Measurements from ENCODE around the gene RAB21. TPM values are rescaled to one million over a fixed set of nuclear protein-coding genes. Genes with fewer than 3 reads are reported as not detected.

The RAB21 gene
- total RNA-seq, 1 experiment from 2014 or later = 34.5 TPM

- Histone ChIP-seq H3K9me3 (replicated peaks) (peaks cover 10% of the 10 kb centered on the region), H3K4me1 (no peaks in the 10 kb centered on the region), H3K4me3 (no peak overlapping the region), H3K36me3 (peaks cover 14% of the 10 kb centered on the region), H3K27ac (no peak overlapping the region), H3K27me3 (no peaks in the 10 kb centered on the region)
- no peak for DNase-seq
Measured at GRCh38 chr12:71764587-71765321, 10.1 kb downstream of the RAB21 start.

- Histone ChIP-seq H3K27ac (no peak overlapping the region), H3K9me3 (replicated peaks) (no peaks in the 10 kb centered on the region; the same call in 1 of the 2 replicates), H3K36me3 (peaks cover 13% of the 10 kb centered on the region), H3K4me1 (no peaks in the 10 kb centered on the region), H3K4me3 (no peak overlapping the region), H3K27me3 (no peaks in the 10 kb centered on the region)
- DNase-seq = no peak
Measured at GRCh38 chr12:71766202-71766601, 11.5 kb downstream of the RAB21 start.

- no peaks in the 10 kb centered on the region for H3K4me1 ChIP-seq
- DNase-seq = no peak
- no peak overlapping the region for H3K4me3 ChIP-seq
- H3K36me3 ChIP-seq = peaks cover 16% of the 10 kb centered on the region
- no peak overlapping the region for H3K27ac ChIP-seq
- no peaks in the 10 kb centered on the region for H3K27me3 ChIP-seq
- no peaks in the 10 kb centered on the region; the same call in 1 of the 2 replicates for H3K9me3 ChIP-seq (replicated peaks)
Measured at GRCh38 chr12:71767183-71767582, 12.5 kb downstream of the RAB21 start.

- no peaks in the 10 kb centered on the region; the same call in 1 of the 2 replicates for H3K9me3 ChIP-seq (replicated peaks)
- no peaks in the 10 kb centered on the region for H3K27me3 ChIP-seq
- H3K4me1 ChIP-seq = no peaks in the 10 kb centered on the region
- DNase-seq = no peak
- H3K36me3 ChIP-seq = peaks cover 26% of the 10 kb centered on the region
- no peak overlapping the region for H3K27ac ChIP-seq
- H3K4me3 ChIP-seq = no peak overlapping the region
Measured at GRCh38 chr12:71768900-71769299, 14.2 kb downstream of the RAB21 start.

- Histone ChIP-seq H3K27me3 (no peaks in the 10 kb centered on the region), H3K4me3 (no peak overlapping the region), H3K27ac (no peak overlapping the region), H3K36me3 (peaks cover 32% of the 10 kb centered on the region), H3K4me1 (no peaks in the 10 kb centered on the region), H3K9me3 (replicated peaks) (no peaks in the 10 kb centered on the region)
- no peak for DNase-seq
Measured at GRCh38 chr12:71771069-71771468, 16.4 kb downstream of the RAB21 start.

GRCh38 chr12:71772735-71773134 lies 18.1 kb downstream of the RAB21 start:
- Histone ChIP-seq H3K4me1 (no peaks in the 10 kb centered on the region), H3K27ac (no peak overlapping the region), H3K27me3 (no peaks in the 10 kb centered on the region), H3K9me3 (replicated peaks) (no peaks in the 10 kb centered on the region), H3K36me3 (peaks cover 36% of the 10 kb centered on the region), H3K4me3 (no peak overlapping the region)
- no peak for DNase-seq

- no peak overlapping the region for H3K27ac ChIP-seq
- peaks cover 9% of the 10 kb centered on the region; the same call in 1 of the 2 replicates for H3K36me3 ChIP-seq
- DNase-seq = peak in 1 of 2 experiments; percentile 41
- H3K9me3 ChIP-seq (replicated peaks) = no peaks in the 10 kb centered on the region
- H3K4me3 ChIP-seq = no peak overlapping the region
- H3K4me1 ChIP-seq = no peaks in the 10 kb centered on the region
- no peaks in the 10 kb centered on the region for H3K27me3 ChIP-seq
Measured at GRCh38 chr12:71780237-71780822, 25.7 kb downstream of the RAB21 start.

GRCh38 chr12:71782017-71782416 lies 27.4 kb downstream of the RAB21 start:
- H3K4me3 ChIP-seq = no peak overlapping the region
- H3K27ac ChIP-seq = no peak overlapping the region
- peaks cover 17% of the 10 kb centered on the region for H3K36me3 ChIP-seq
- H3K27me3 ChIP-seq = no peaks in the 10 kb centered on the region
- no peaks in the 10 kb centered on the region for H3K9me3 ChIP-seq (replicated peaks)
- H3K4me1 ChIP-seq = no peaks in the 10 kb centered on the region
- no peak for DNase-seq

- Histone ChIP-seq H3K4me1 (no peaks in the 10 kb centered on the region), H3K9me3 (replicated peaks) (no peaks in the 10 kb centered on the region), H3K4me3 (no peak overlapping the region), H3K36me3 (peaks cover 13% of the 10 kb centered on the region), H3K27me3 (no peaks in the 10 kb centered on the region), H3K27ac (no peak overlapping the region)
- no peak for DNase-seq
Measured at GRCh38 chr12:71786829-71787228, 32.2 kb downstream of the RAB21 start.

GRCh38 chr12:71787580-71787979 lies 32.9 kb downstream of the RAB21 start:
- no peaks in the 10 kb centered on the region for H3K27me3 ChIP-seq
- no peaks in the 10 kb centered on the region for H3K9me3 ChIP-seq (replicated peaks)
- peaks cover 10% of the 10 kb centered on the region for H3K36me3 ChIP-seq
- no peaks in the 10 kb centered on the region for H3K4me1 ChIP-seq
- H3K4me3 ChIP-seq = no peak overlapping the region
- no peak overlapping the region for H3K27ac ChIP-seq
- no peak for DNase-seq

- H3K27ac ChIP-seq = no peak overlapping the region
- no peaks in the 10 kb centered on the region for H3K4me1 ChIP-seq
- peaks cover 8% of the 10 kb centered on the region for H3K36me3 ChIP-seq
- no peak for DNase-seq
- no peak overlapping the region for H3K4me3 ChIP-seq
- no peaks in the 10 kb centered on the region for H3K27me3 ChIP-seq
- no peaks in the 10 kb centered on the region for H3K9me3 ChIP-seq (replicated peaks)
Measured at GRCh38 chr12:71790331-71790730, 35.7 kb downstream of the RAB21 start.

GRCh38 chr12:71791473-71792150 lies 36.9 kb downstream of the RAB21 start:
- no peak for DNase-seq
- H3K4me3 ChIP-seq = no peak overlapping the region
- no peaks in the 10 kb centered on the region for H3K27me3 ChIP-seq

GRCh38 chr12:71792599-71792998 lies 37.9 kb downstream of the RAB21 start:
- H3K27me3 ChIP-seq = no peaks in the 10 kb centered on the region
- H3K9me3 ChIP-seq (replicated peaks) = no peaks in the 10 kb centered on the region
- H3K4me1 ChIP-seq = no peaks in the 10 kb centered on the region
- no peaks in the 10 kb centered on the region for H3K36me3 ChIP-seq
- H3K27ac ChIP-seq = no peak overlapping the region
- DNase-seq = no peak
- H3K4me3 ChIP-seq = no peak overlapping the region

More at GRCh38 chr12:71791473-71792150, 36.9 kb downstream of the RAB21 start:
- no peaks in the 10 kb centered on the region for H3K9me3 ChIP-seq (replicated peaks)
- H3K4me1 ChIP-seq = no peaks in the 10 kb centered on the region
- H3K27ac ChIP-seq = no peak overlapping the region
- peaks cover 3% of the 10 kb centered on the region; the same call in 1 of the 2 replicates for H3K36me3 ChIP-seq

GRCh38 chr12:71795901-71796300 lies 41.2 kb downstream of the RAB21 start:
- H3K9me3 ChIP-seq (replicated peaks) = no peaks in the 10 kb centered on the region
- DNase-seq = no peak
- no peak overlapping the region for H3K4me3 ChIP-seq
- no peaks in the 10 kb centered on the region for H3K4me1 ChIP-seq
- no peaks in the 10 kb centered on the region for H3K27me3 ChIP-seq
- H3K36me3 ChIP-seq = no peaks in the 10 kb centered on the region
- no peak overlapping the region for H3K27ac ChIP-seq

GRCh38 chr12:71797531-71797930 lies 42.9 kb downstream of the RAB21 start:
- Histone ChIP-seq H3K4me3 (no peak overlapping the region), H3K36me3 (no peaks in the 10 kb centered on the region), H3K27ac (no peak overlapping the region), H3K27me3 (no peaks in the 10 kb centered on the region), H3K4me1 (no peaks in the 10 kb centered on the region), H3K9me3 (replicated peaks) (no peaks in the 10 kb centered on the region)
- DNase-seq = no peak
